Brain microvascular endothelial cell (primary cell): ENCODE measurements around the gene EXT2.

ENCODE experiments used
- DNase-seq: peaks from one replicate; pipeline ENCODE4 v3.0.0-alpha.2; 2020
- H3K27ac ChIP-seq: fragments of 250-450 bp; sonication (Bioruptor Pico); 2 replicates; pipeline ENCODE4 v1.5.1; 2020; ENCODE audit warnings: mild to moderate bottlenecking, moderate library complexity
- H3K27me3 ChIP-seq: fragments of 250-450 bp; sonication (Bioruptor Pico); replicated peaks from 2 replicates; pipeline ENCODE4 v1.5.1; 2020; ENCODE audit warnings: mild to moderate bottlenecking
- H3K36me3 ChIP-seq: fragments of 250-450 bp; sonication (Bioruptor Pico); replicated peaks from 2 replicates; pipeline ENCODE4 v1.5.1; 2020; ENCODE audit warnings: mild to moderate bottlenecking
- H3K4me3 ChIP-seq: 2 replicates; pipeline ENCODE4 v1.5.1; 2011; ENCODE audit warnings: low read depth, mild to moderate bottlenecking, control low read depth, low read length, moderate library complexity
- CTCF ChIP-seq: IDR thresholded peaks from 2 replicates; pipeline ENCODE4 v1.5.1; 2011; ENCODE audit warnings: low read depth, mild to moderate bottlenecking, moderate library complexity, low read length, control low read depth, inconsistent platforms; ENCODE audit errors: missing control alignments
- in situ Hi-C: cut with HindIII; loops from 2 replicates; pipeline ENCODE4 v1.10.0; 2017; ENCODE audit warnings: low sequenced_read_pairs, low pct_ligation_motif_present

Gene EXT2

GRCh38 chr11:44236296-44236695 is 140.8 kb downstream of the EXT2 start:
- in situ Hi-C loops, result no loop called here
- H3K36me3 ChIP-seq, result no peaks in the 10 kb centered on the region
- no peak overlapping the region for H3K4me3 ChIP-seq
- no peaks in the 10 kb centered on the region for H3K27me3 ChIP-seq
- TF ChIP-seq CTCF, result no peak
- no peak for DNase-seq
- no peak overlapping the region for H3K27ac ChIP-seq

GRCh38 chr11:44237156-44237555 is 141.7 kb downstream of the EXT2 start:
- in situ Hi-C loops, result no loop called here
- Histone ChIP-seq H3K4me3 (no peak overlapping the region), H3K27me3 (no peaks in the 10 kb centered on the region), H3K27ac (no peak overlapping the region), H3K36me3 (no peaks in the 10 kb centered on the region)
- no peak for DNase-seq
- no peak for TF ChIP-seq CTCF

- no peak for TF ChIP-seq CTCF
- Histone ChIP-seq H3K4me3 (no peak overlapping the region), H3K27ac (no peak overlapping the region), H3K36me3 (no peaks in the 10 kb centered on the region), H3K27me3 (no peaks in the 10 kb centered on the region)
- in situ Hi-C loops, result no loop called here
- no peak for DNase-seq
These were observed 146.4 kb downstream of the EXT2 start for GRCh38 chr11:44241851-44242250.

GRCh38 chr11:44243086-44243485 is 147.6 kb downstream of the EXT2 start:
- in situ Hi-C loops, result no loop called here
- no peak for DNase-seq
- Histone ChIP-seq H3K4me3 (no peak overlapping the region), H3K27me3 (no peaks in the 10 kb centered on the region), H3K27ac (no peak overlapping the region), H3K36me3 (no peaks in the 10 kb centered on the region)
- TF ChIP-seq CTCF, result no peak

GRCh38 chr11:44243595-44244343 is 148.3 kb downstream of the EXT2 start:
- DNase-seq, result peak; percentile 36
- in situ Hi-C loops, result no loop called here
- H3K4me3 ChIP-seq, result no peak overlapping the region
- no peak overlapping the region for H3K27ac ChIP-seq
- H3K36me3 ChIP-seq, result no peaks in the 10 kb centered on the region
- no peaks in the 10 kb centered on the region for H3K27me3 ChIP-seq
- TF ChIP-seq CTCF, result no peak
